GM23338 (cell line): ENCODE results near the gene SUMF1.

Source experiments
- CREB1 ChIP-seq: fragments of 250-450 bp; sonication (Bioruptor Pico); IDR thresholded peaks from 2 replicates; pipeline ENCODE4 v1.5.0; 2020; ENCODE audit warnings: low read depth, mild to moderate bottlenecking, moderate library complexity
- EZH2 ChIP-seq: fragments of 200-600 bp; sonication (generic); IDR thresholded peaks from one replicate; pipeline ENCODE4 v1.8.0; 2017; ENCODE audit warnings: antibody characterized with exemption, mild to moderate bottlenecking, low read depth; ENCODE audit not compliant: unreplicated experiment
- EZH2phosphoT487 ChIP-seq: fragments of 200-600 bp; sonication (generic); IDR thresholded peaks from one replicate; pipeline ENCODE4 v1.8.1; 2018; ENCODE audit warnings: antibody characterized with exemption; ENCODE audit not compliant: unreplicated experiment
- JUNB ChIP-seq: IDR thresholded peaks from one replicate; pipeline ENCODE4 v1.6.1; 2016; ENCODE audit warnings: antibody characterized with exemption; ENCODE audit not compliant: unreplicated experiment
- NANOG ChIP-seq: IDR thresholded peaks from 2 replicates; pipeline ENCODE4 v1.6.1; 2016; ENCODE audit warnings: antibody characterized with exemption, borderline replicate concordance
- POLR2AphosphoS5 ChIP-seq: IDR thresholded peaks from 2 replicates; pipeline ENCODE4 v1.6.1; 2016; ENCODE audit warnings: antibody characterized with exemption, low read depth
- STAT1 ChIP-seq: IDR thresholded peaks from one replicate; pipeline ENCODE4 v1.6.1; 2016; ENCODE audit warnings: antibody characterized with exemption; ENCODE audit not compliant: unreplicated experiment
- ZNF114 ChIP-seq: fragments of 250-450 bp; sonication (Bioruptor Pico); IDR thresholded peaks from 2 replicates; pipeline ENCODE4 v1.5.0; 2020; ENCODE audit warnings: mild to moderate bottlenecking, moderate library complexity
- ZNF331 ChIP-seq: fragments of 250-450 bp; sonication (Bioruptor Pico); IDR thresholded peaks from 2 replicates; pipeline ENCODE4 v1.5.0; 2020; ENCODE audit warnings: low read depth, mild to moderate bottlenecking, moderate library complexity
- TF ChIP-seq, protein P1 (sequence below), 2 experiments: fragments of 200-600 bp in 1 of 2; sonication (generic) in 1 of 2; conservative IDR thresholded peaks; 2 replicates each; pipeline versions ENCODE4 v1.5.1 to v1.6.1; 2016 to 2017; ENCODE audit warnings: antibody characterized with exemption in 2 of 2, low read depth in 2 of 2, mild to moderate bottlenecking in 2 of 2, moderate library complexity in 1 of 2
- TF ChIP-seq, protein P2 (sequence below): IDR thresholded peaks from one replicate; pipeline ENCODE4 v1.6.1; 2018; ENCODE audit warnings: antibody characterized with exemption; ENCODE audit not compliant: unreplicated experiment
- TF ChIP-seq, protein P3 (sequence below): IDR thresholded peaks from 2 replicates; pipeline ENCODE4 v1.6.1; 2016; ENCODE audit warnings: antibody characterized with exemption

- TF ChIP-seq, protein P1, sequence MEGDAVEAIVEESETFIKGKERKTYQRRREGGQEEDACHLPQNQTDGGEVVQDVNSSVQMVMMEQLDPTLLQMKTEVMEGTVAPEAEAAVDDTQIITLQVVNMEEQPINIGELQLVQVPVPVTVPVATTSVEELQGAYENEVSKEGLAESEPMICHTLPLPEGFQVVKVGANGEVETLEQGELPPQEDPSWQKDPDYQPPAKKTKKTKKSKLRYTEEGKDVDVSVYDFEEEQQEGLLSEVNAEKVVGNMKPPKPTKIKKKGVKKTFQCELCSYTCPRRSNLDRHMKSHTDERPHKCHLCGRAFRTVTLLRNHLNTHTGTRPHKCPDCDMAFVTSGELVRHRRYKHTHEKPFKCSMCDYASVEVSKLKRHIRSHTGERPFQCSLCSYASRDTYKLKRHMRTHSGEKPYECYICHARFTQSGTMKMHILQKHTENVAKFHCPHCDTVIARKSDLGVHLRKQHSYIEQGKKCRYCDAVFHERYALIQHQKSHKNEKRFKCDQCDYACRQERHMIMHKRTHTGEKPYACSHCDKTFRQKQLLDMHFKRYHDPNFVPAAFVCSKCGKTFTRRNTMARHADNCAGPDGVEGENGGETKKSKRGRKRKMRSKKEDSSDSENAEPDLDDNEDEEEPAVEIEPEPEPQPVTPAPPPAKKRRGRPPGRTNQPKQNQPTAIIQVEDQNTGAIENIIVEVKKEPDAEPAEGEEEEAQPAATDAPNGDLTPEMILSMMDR (conservative IDR thresholded peaks at IDR 0.05; ENCODE audit: low read depth in 2 of 2): no peak
- TF ChIP-seq EZH2 (no peak), POLR2AphosphoS5 (no peak), JUNB (no peak), EZH2phosphoT487 (no peak), CREB1 (CRISPR knock-in tag) (no peak), NANOG (no peak), ZNF114 (CRISPR knock-in tag) (no peak), ZNF331 (CRISPR knock-in tag) (no peak), STAT1 (no peak)
- TF ChIP-seq, protein P2, sequence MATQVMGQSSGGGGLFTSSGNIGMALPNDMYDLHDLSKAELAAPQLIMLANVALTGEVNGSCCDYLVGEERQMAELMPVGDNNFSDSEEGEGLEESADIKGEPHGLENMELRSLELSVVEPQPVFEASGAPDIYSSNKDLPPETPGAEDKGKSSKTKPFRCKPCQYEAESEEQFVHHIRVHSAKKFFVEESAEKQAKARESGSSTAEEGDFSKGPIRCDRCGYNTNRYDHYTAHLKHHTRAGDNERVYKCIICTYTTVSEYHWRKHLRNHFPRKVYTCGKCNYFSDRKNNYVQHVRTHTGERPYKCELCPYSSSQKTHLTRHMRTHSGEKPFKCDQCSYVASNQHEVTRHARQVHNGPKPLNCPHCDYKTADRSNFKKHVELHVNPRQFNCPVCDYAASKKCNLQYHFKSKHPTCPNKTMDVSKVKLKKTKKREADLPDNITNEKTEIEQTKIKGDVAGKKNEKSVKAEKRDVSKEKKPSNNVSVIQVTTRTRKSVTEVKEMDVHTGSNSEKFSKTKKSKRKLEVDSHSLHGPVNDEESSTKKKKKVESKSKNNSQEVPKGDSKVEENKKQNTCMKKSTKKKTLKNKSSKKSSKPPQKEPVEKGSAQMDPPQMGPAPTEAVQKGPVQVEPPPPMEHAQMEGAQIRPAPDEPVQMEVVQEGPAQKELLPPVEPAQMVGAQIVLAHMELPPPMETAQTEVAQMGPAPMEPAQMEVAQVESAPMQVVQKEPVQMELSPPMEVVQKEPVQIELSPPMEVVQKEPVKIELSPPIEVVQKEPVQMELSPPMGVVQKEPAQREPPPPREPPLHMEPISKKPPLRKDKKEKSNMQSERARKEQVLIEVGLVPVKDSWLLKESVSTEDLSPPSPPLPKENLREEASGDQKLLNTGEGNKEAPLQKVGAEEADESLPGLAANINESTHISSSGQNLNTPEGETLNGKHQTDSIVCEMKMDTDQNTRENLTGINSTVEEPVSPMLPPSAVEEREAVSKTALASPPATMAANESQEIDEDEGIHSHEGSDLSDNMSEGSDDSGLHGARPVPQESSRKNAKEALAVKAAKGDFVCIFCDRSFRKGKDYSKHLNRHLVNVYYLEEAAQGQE: no peak
- TF ChIP-seq, protein P3, sequence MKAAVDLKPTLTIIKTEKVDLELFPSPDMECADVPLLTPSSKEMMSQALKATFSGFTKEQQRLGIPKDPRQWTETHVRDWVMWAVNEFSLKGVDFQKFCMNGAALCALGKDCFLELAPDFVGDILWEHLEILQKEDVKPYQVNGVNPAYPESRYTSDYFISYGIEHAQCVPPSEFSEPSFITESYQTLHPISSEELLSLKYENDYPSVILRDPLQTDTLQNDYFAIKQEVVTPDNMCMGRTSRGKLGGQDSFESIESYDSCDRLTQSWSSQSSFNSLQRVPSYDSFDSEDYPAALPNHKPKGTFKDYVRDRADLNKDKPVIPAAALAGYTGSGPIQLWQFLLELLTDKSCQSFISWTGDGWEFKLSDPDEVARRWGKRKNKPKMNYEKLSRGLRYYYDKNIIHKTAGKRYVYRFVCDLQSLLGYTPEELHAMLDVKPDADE: no peak
Observed at GRCh38 chr3:4320096-4320911, 146.8 kb downstream of the SUMF1 start.
